K562 (cell line): Measurements from ENCODE around the gene KCTD19. TPM values are rescaled to one million over a fixed set of nuclear protein-coding genes. Genes with fewer than 3 reads are reported as not detected.

Experiments
- BCL6 ChIP-seq: fragments of 250-450 bp; sonication (Bioruptor Pico); IDR thresholded peaks from 2 replicates; pipeline ENCODE4 v1.4.0; 2020
- CHD2 ChIP-seq: IDR thresholded peaks from 2 replicates; pipeline ENCODE4 v1.6.1; 2011; ENCODE audit warnings: low read depth, low read length
- DPF2 ChIP-seq: fragments of 450-650 bp; IDR thresholded peaks from 2 replicates; pipeline ENCODE4 v1.6.1; 2016
- EP400 ChIP-seq: fragments of 450-650 bp; IDR thresholded peaks from 2 replicates; pipeline ENCODE4 v1.6.1; 2017; ENCODE audit warnings: antibody characterized with exemption, mild to moderate bottlenecking, moderate library complexity
- ESRRB ChIP-seq: fragments of 250-450 bp; sonication (Bioruptor Pico); IDR thresholded peaks from 2 replicates; pipeline ENCODE4 v1.5.0; 2020; ENCODE audit warnings: mild to moderate bottlenecking, moderate library complexity, borderline replicate concordance
- HINFP ChIP-seq: fragments of 450-650 bp; conservative IDR thresholded peaks from 2 replicates; pipeline ENCODE4 v1.6.1; 2016; ENCODE audit warnings: missing genetic modification characterization, low read depth, mild to moderate bottlenecking, control low read depth, missing compliant biosample characterization
- HNRNPH1 ChIP-seq: fragments of 200-400 bp; formaldehyde crosslinking; optimal IDR thresholded peaks from 2 replicates; pipeline ENCODE3; 2017; ENCODE audit warnings: low read depth, mild to moderate bottlenecking, low read length, moderate library complexity
- KDM5B ChIP-seq: fragments of 200-600 bp; sonication (generic); IDR thresholded peaks from 2 replicates; pipeline ENCODE4 v1.6.1; 2012; ENCODE audit warnings: low read depth, mild to moderate bottlenecking, moderate library complexity, low read length, control low read depth, inconsistent platforms; ENCODE audit not compliant: insufficient replicate concordance
- MAFG ChIP-seq: fragments of 450-650 bp; conservative IDR thresholded peaks from 2 replicates; pipeline ENCODE4 v1.6.1; 2016; ENCODE audit warnings: missing genetic modification characterization, missing compliant biosample characterization
- MEF2D ChIP-seq: conservative IDR thresholded peaks from 2 replicates; pipeline ENCODE4 v1.6.1; 2016; ENCODE audit warnings: low read depth, missing genetic modification characterization, missing compliant biosample characterization
- NCOA2 ChIP-seq, 2 experiments: fragments of 450-650 bp; IDR thresholded peaks; 2 replicates each; pipeline ENCODE4 v1.6.1; 2018; ENCODE audit warnings: mild to moderate bottlenecking in 2 of 2, moderate library complexity in 1 of 2; ENCODE audit not compliant: partially characterized antibody in 2 of 2
- NR1H2 ChIP-seq: sonication (generic); formaldehyde crosslinking; IDR thresholded peaks from 2 replicates; pipeline ENCODE4 v1.4.0; 2020; ENCODE audit warnings: mild to moderate bottlenecking, missing genetic modification reagents
- SUPT5H ChIP-seq: fragments of 450-650 bp; IDR thresholded peaks from 2 replicates; pipeline ENCODE4 v1.6.1; 2016
- ZBTB1 ChIP-seq: sonication (generic); formaldehyde crosslinking; IDR thresholded peaks from 2 replicates; pipeline ENCODE4 v1.8.1; 2023; ENCODE audit warnings: missing genetic modification reagents, low read depth, mild to moderate bottlenecking, borderline replicate concordance
- ZKSCAN1 ChIP-seq: fragments of 150-350 bp; IDR thresholded peaks from 2 replicates; pipeline ENCODE4 v1.6.1; 2016; ENCODE audit warnings: low read depth, low read length
- ZNF12 ChIP-seq: sonication (generic); formaldehyde crosslinking; IDR thresholded peaks from 2 replicates; pipeline ENCODE4 v1.4.0; 2020; ENCODE audit warnings: mild to moderate bottlenecking, missing genetic modification reagents
- ZNF318 ChIP-seq, 2 experiments: fragments of 450-650 bp; IDR thresholded peaks; 2 replicates each; pipeline ENCODE4 v1.6.1; 2016; ENCODE audit warnings: mild to moderate bottlenecking in 2 of 2, borderline replicate concordance in 1 of 2, low read depth in 1 of 2, moderate library complexity in 1 of 2
- polyA plus RNA-seq, 8 experiments: library from polyadenylated mRNA; depleted of rRNA in 4 of 8; stranded (reverse) in 5 of 8; unstranded in 3 of 8; fragments of >200 nt; fragmentation: Nextera tagmentation in 2 of 8; fragmentation: Illumina TruSeq in 1 of 8; extraction: Ambion mirVana in 2 of 8; extraction: Trizol in 1 of 8; gene quantifications; 2 replicates each; pipeline versions ENCODE4 v1.2.1 to v1.2.3, GENCODE V29; 2011 to 2014; ENCODE audit warnings: inconsistent platforms in 1 of 8, missing spikeins in 1 of 8
- total RNA-seq, 7 experiments: library from RNA; depleted of rRNA in 6 of 7; stranded (reverse); fragments of >200 nt in 6 of 7; fragmentation: Illumina TruSeq in 2 of 7; extraction: Trizol in 2 of 7; gene quantifications; 2 replicates each; pipeline versions ENCODE4 v1.2.1 to v1.2.3, GENCODE V29; 2011 to 2021; ENCODE audit warnings: low replicate concordance in 1 of 7

KCTD19 gene
- total and polyA plus RNA-seq, 9 of the 15 experiments (the other 6 are each of a cell fraction or from before 2014, with no cell fraction given) = 0.03 to 0.91 (median 0.22) TPM; not detected in 2

GRCh38 chr16:67247192-67248072 is 79.1 kb downstream of the KCTD19 start, which contains the start of gene FHOD1 (continued):
- no peak for TF ChIP-seq ESRRB (CRISPR knock-in tag)
- TF ChIP-seq BCL6 (CRISPR knock-in tag) = no peak
- TF ChIP-seq ZNF12 (CRISPR knock-in tag) = no peak
- TF ChIP-seq NCOA2 (IDR thresholded peaks at IDR 0.05; ENCODE audit: partially characterized antibody in 2 of 2) = no peak
- TF ChIP-seq DPF2 = 0 out of 2 replicates have a peak, but pooled peaks have one; percentile 33
- TF ChIP-seq ZBTB1 (CRISPR knock-in tag) = peak; percentile 53; the same call in 1 of the 2 replicates
- TF ChIP-seq KDM5B = peak; percentile 45
- peak; percentile 87 for TF ChIP-seq CHD2
- no peak for TF ChIP-seq MAFG (tag)
- TF ChIP-seq EP400 = no peak
- no peak for TF ChIP-seq HINFP (tag)
- TF ChIP-seq ZNF318 (IDR thresholded peaks at IDR 0.05; ENCODE audit: borderline replicate concordance in 1 of 2, low read depth in 1 of 2) = no peak
- no peak for TF ChIP-seq NR1H2
- TF ChIP-seq ZKSCAN1 = no peak
- no peak for TF ChIP-seq MEF2D (tag)
- TF ChIP-seq HNRNPH1 = no peak
- TF ChIP-seq SUPT5H = peak; percentile 88
